B cell (primary cell): ENCODE measurements around the gene TCF12. TPM values are rescaled to one million over a fixed set of nuclear protein-coding genes. Genes with fewer than 3 reads are reported as not detected.

Source experiments
- ATAC-seq: fragments of 200-7000 bp; cut with Tn5 transposase; one replicate; pipeline ENCODE4 v1.10.0; 2021; ENCODE audit warnings: low read depth, mild to moderate bottlenecking, moderate number of reproducible peaks, moderate library complexity
- CTCF ChIA-PET: fragments of 350-600 bp; sonication (Branson Sonifier 250); formaldehyde crosslinking; loops from one replicate; lab custom pipeline; 2021; ENCODE audit warnings: antibody characterized with exemption, inconsistent platforms; lab: Charles Lee
- POLR2A ChIA-PET: fragments of 350-600 bp; sonication (Branson Sonifier 250); formaldehyde crosslinking; loops from one replicate; lab custom pipeline; 2021; ENCODE audit warnings: antibody characterized with exemption; lab: Charles Lee
- DNase-seq: peaks from one replicate; pipeline ENCODE4 v3.0.0; 2013
- H2AFZ ChIP-seq: 2 replicates; pipeline ENCODE4 v1.6.1; 2012; ENCODE audit warnings: mild to moderate bottlenecking, low read depth, low read length; ENCODE audit not compliant: insufficient read depth, poor library complexity, severe bottlenecking
- H3K27ac ChIP-seq, 2 donors: 1 replicate in 1 of 2; 2 replicates in 1 of 2; pipeline ENCODE4 v1.5.1; 2012 to 2013; ENCODE audit warnings: low read length in 2 of 2, mild to moderate bottlenecking in 2 of 2, moderate library complexity in 1 of 2
- H3K27me3 ChIP-seq, 4 experiments: fragments of 200-600 bp in 1 of 4; sonication (generic) in 1 of 4; replicated peaks in 1 of 4; 1 replicate in 2 of 4; 2 replicates in 2 of 4; pipeline versions ENCODE4 v1.6.1 to v1.7.0; 2013 to 2016; ENCODE audit warnings: low read length in 3 of 4, mild to moderate bottlenecking in 2 of 4, mixed read lengths in 1 of 4, moderate library complexity in 1 of 4; ENCODE audit not compliant: insufficient read depth in 4 of 4, control insufficient read depth in 3 of 4; ENCODE audit errors: control extremely low read depth in 1 of 4
- H3K36me3 ChIP-seq, 2 experiments: replicated peaks in 1 of 2; 1 replicate in 1 of 2; 2 replicates in 1 of 2; pipeline versions ENCODE4 v1.6.1 to v1.7.1; 2013; ENCODE audit warnings: low read length in 1 of 2; ENCODE audit not compliant: insufficient read depth in 2 of 2, control insufficient read depth in 1 of 2; ENCODE audit errors: control extremely low read depth in 1 of 2, extremely low read depth in 1 of 2
- H3K4me1 ChIP-seq, 2 donors: fragments of 200-600 bp in 1 of 2; sonication (generic) in 1 of 2; 1 replicate in 1 of 2; 2 replicates in 1 of 2; pipeline versions ENCODE4 v1.5.1 to v1.6.1; 2013 to 2017; ENCODE audit warnings: low read length in 2 of 2; ENCODE audit not compliant: control insufficient read depth in 2 of 2, insufficient read depth in 2 of 2
- H3K4me2 ChIP-seq: replicated peaks from 2 replicates; pipeline ENCODE3; 2012; ENCODE audit warnings: mild to moderate bottlenecking, low read depth, low read length; ENCODE audit not compliant: poor library complexity, severe bottlenecking
- H3K4me3 ChIP-seq, 5 experiments: fragments of 200-600 bp in 1 of 5; sonication (generic) in 1 of 5; 1 replicate in 3 of 5; 2 replicates in 2 of 5; pipeline versions ENCODE4 v1.5.1 to v1.7.0; 2011 to 2016; ENCODE audit warnings: low read length in 4 of 5, mild to moderate bottlenecking in 4 of 5, low read depth in 2 of 5, control low read depth in 1 of 5, moderate library complexity in 1 of 5; ENCODE audit not compliant: insufficient read depth in 1 of 5; ENCODE audit errors: control extremely low read depth in 1 of 5, extremely low read depth in 1 of 5
- H3K79me2 ChIP-seq: fragments of 200-600 bp; sonication (generic); one replicate; pipeline ENCODE4 v1.6.0; 2016; ENCODE audit warnings: low read length; ENCODE audit not compliant: control insufficient read depth, insufficient read depth
- H3K9ac ChIP-seq: fragments of 200-600 bp; sonication (generic); 2 replicates; pipeline ENCODE4 v1.6.1; 2017; ENCODE audit warnings: mild to moderate bottlenecking, low read length, moderate library complexity
- H3K9me3 ChIP-seq, 3 donors: one replicate each; pipeline versions ENCODE4 v1.6.1 to v1.7.1; 2013; ENCODE audit warnings: low read length in 2 of 3; ENCODE audit not compliant: control insufficient read depth in 2 of 3, insufficient read depth in 1 of 3; ENCODE audit errors: control extremely low read depth in 1 of 3
- H4K20me1 ChIP-seq: 2 replicates; pipeline ENCODE4 v1.6.0; 2012; ENCODE audit warnings: mild to moderate bottlenecking, low read length; ENCODE audit not compliant: insufficient read depth, control insufficient read depth, poor library complexity, severe bottlenecking
- H3K27ac Mint-ChIP-seq: one replicate; pipeline ENCODE4 v1.8.0; 2021; ENCODE audit warnings: mixed read lengths
- H3K27me3 Mint-ChIP-seq: one replicate; pipeline ENCODE4 v1.8.0; 2021; ENCODE audit warnings: mixed read lengths
- H3K4me1 Mint-ChIP-seq: one replicate; pipeline ENCODE4 v1.8.0; 2021; ENCODE audit warnings: mixed read lengths
- H3K4me3 Mint-ChIP-seq: one replicate; pipeline ENCODE4 v1.8.0; 2021; ENCODE audit warnings: mixed read lengths
- H3K9me3 Mint-ChIP-seq: one replicate; pipeline ENCODE4 v1.8.0; 2022; ENCODE audit warnings: mixed read lengths; ENCODE audit not compliant: insufficient read depth
- CTCF ChIP-seq: fragments of 200-600 bp; IDR thresholded peaks from one replicate; pipeline ENCODE4 v1.8.0; 2022; ENCODE audit warnings: antibody characterized with exemption, mild to moderate bottlenecking
- EZH2 ChIP-seq: IDR thresholded peaks from 2 replicates; pipeline ENCODE4 v1.6.1; 2012; ENCODE audit warnings: borderline replicate concordance, low read depth, mild to moderate bottlenecking, moderate library complexity, low read length; ENCODE audit not compliant: insufficient read depth, poor library complexity, severe bottlenecking
- WGBS: methylation state at CpG from one replicate; pipeline ENCODE4 v1.1.5; 2013; ENCODE audit warnings: missing lambda C conversion rate; ENCODE audit not compliant: insufficient coverage; 5-methylcytosine and 5-hydroxymethylcytosine counted together
- intact Hi-C: fragments of 100-400 bp; cut with micrococcal nuclease; formaldehyde crosslinking; loops from one replicate; pipeline ENCODE4 v1.10.0; 2022
- polyA plus RNA-seq: library from polyadenylated mRNA; depleted of rRNA; stranded (reverse); fragments of >200 nt; gene quantifications from 2 replicates; pipeline ENCODE4 v1.2.3, GENCODE V29; 2012
- total RNA-seq, 2 donors: library from RNA; stranded (reverse); fragments of 120-200 nt in 1 of 2; gene quantifications; 1 replicate in 1 of 2; 2 replicates in 1 of 2; pipeline versions ENCODE4 v1.2.3 to v1.2.4, GENCODE V29; 2013 to 2022

TCF12 gene
- total and polyA plus RNA-seq, 2 donors (not counting 1 experiment from before 2014, with no cell fraction given), result 27.1 to 131 TPM

- Histone ChIP-seq H3K9ac (no peak overlapping the region), H3K36me3 (peaks cover 0 to 3% of the 10 kb centered on the region in 2 experiments), H3K27ac (no peak overlapping the region), H3K27me3 (no peaks in the 10 kb centered on the region), H2AFZ (no peak overlapping the region), H3K4me3 (no peak overlapping the region), H4K20me1 (peaks cover 7% of the 10 kb centered on the region), H3K4me2 (no peak overlapping the region), H3K4me1 (peaks cover 4 to 14% of the 10 kb centered on the region in 2 donors), H3K9me3 (no peaks in the 10 kb centered on the region), H3K79me2 (peaks cover 43% of the 10 kb centered on the region)
- DNase-seq, result no peak
- H3K9me3 Mint-ChIP-seq, result no peaks in the 10 kb centered on the region
- H3K27me3 Mint-ChIP-seq, result no peaks in the 10 kb centered on the region
- H3K4me3 Mint-ChIP-seq, result no peak overlapping the region
- intact Hi-C loops, result no loop called here
- no peak for ATAC-seq
- TF ChIP-seq EZH2 (no peak), CTCF (no peak)
- POLR2A ChIA-PET, result no interaction called here
- peaks cover 62% of the 10 kb centered on the region for H3K4me1 Mint-ChIP-seq
- CTCF ChIA-PET, result interaction anchor here (1.3 kb wide), 1 partner anchor 14 kb away, joined by 3 read pairs; no protein-coding TSS in a partner anchor
- no peak overlapping the region for H3K27ac Mint-ChIP-seq
These were observed 123.0 kb downstream of the TCF12 start for GRCh38 chr15:57041416-57041815.

GRCh38 chr15:57044072-57044702 lies 125.7 kb downstream of the TCF12 start:
- Histone ChIP-seq H3K9ac (no peak overlapping the region), H2AFZ (no peak overlapping the region), H3K4me2 (no peak overlapping the region), H3K4me3 (no peak overlapping the region), H4K20me1 (peaks cover 12% of the 10 kb centered on the region), H3K9me3 (no peaks in the 10 kb centered on the region), H3K79me2 (peaks cover 47% of the 10 kb centered on the region), H3K27ac (no peak overlapping the region), H3K27me3 (no peaks in the 10 kb centered on the region), H3K36me3 (peaks cover 0 to 3% of the 10 kb centered on the region in 2 experiments), H3K4me1 (peaks cover 0 to 5% of the 10 kb centered on the region in 2 donors)
- DNase-seq, result no peak
- no CpG with 5 or more reads among the region's 5 CpGs for WGBS
- TF ChIP-seq EZH2 (no peak), CTCF (no peak)
- POLR2A ChIA-PET, result no interaction called here
- no peak overlapping the region for H3K4me3 Mint-ChIP-seq
- intact Hi-C loops, result no loop called here
- H3K27me3 Mint-ChIP-seq, result no peaks in the 10 kb centered on the region
- no peak for ATAC-seq
- peaks cover 42% of the 10 kb centered on the region for H3K4me1 Mint-ChIP-seq
- no peak overlapping the region for H3K27ac Mint-ChIP-seq
- CTCF ChIA-PET, result interaction anchor here (0.8 kb wide), 1 partner anchor 546 kb away, joined by 3 read pairs; no protein-coding TSS in a partner anchor
- peaks cover under 1% of the 10 kb centered on the region for H3K9me3 Mint-ChIP-seq
